Measurements from ENCODE around the gene ARHGEF16.

ARHGEF16 gene

GRCh38 chr1:3522112-3522511 lies 67.6 kb downstream of the ARHGEF16 start:
- no peak for DNase-seq (ENCODE audit: low read depth)
- TF ChIP-seq CTCF (IDR thresholded peaks at IDR 0.05; ENCODE audit: insufficient read depth, low read depth, low read length, missing control alignments), result no peak
- H3K4me3 ChIP-seq (ENCODE audit: low read depth, low read length), result no peak overlapping the region

- TF ChIP-seq CTCF (IDR thresholded peaks at IDR 0.05; ENCODE audit: insufficient read depth, low read depth, low read length, missing control alignments), result no peak
- DNase-seq (ENCODE audit: low read depth), result no peak
- H3K4me3 ChIP-seq (ENCODE audit: low read depth, low read length), result no peak overlapping the region
These were observed 68.2 kb downstream of the ARHGEF16 start for GRCh38 chr1:3522564-3523265.

- no peak overlapping the region for H3K4me3 ChIP-seq (ENCODE audit: low read depth, low read length)
- TF ChIP-seq CTCF (IDR thresholded peaks at IDR 0.05; ENCODE audit: insufficient read depth, low read depth, low read length, missing control alignments), result no peak
- no peak for DNase-seq (ENCODE audit: low read depth)
These were observed 69.5 kb downstream of the ARHGEF16 start for GRCh38 chr1:3523980-3524379.

- H3K4me3 ChIP-seq (ENCODE audit: low read depth, low read length), result no peak overlapping the region
- DNase-seq (ENCODE audit: low read depth), result no peak
- TF ChIP-seq CTCF (IDR thresholded peaks at IDR 0.05; ENCODE audit: insufficient read depth, low read depth, low read length, missing control alignments), result no peak
These were observed 70.2 kb downstream of the ARHGEF16 start for GRCh38 chr1:3524556-3525203.

- no peak overlapping the region for H3K4me3 ChIP-seq (ENCODE audit: low read depth, low read length)
- no peak for DNase-seq (ENCODE audit: low read depth)
- TF ChIP-seq CTCF (IDR thresholded peaks at IDR 0.05; ENCODE audit: insufficient read depth, low read depth, low read length, missing control alignments), result no peak
These were observed 71.4 kb downstream of the ARHGEF16 start for GRCh38 chr1:3525551-3526482.

- no peak for DNase-seq (ENCODE audit: low read depth)
- no peak overlapping the region for H3K4me3 ChIP-seq (ENCODE audit: low read depth, low read length)
- no peak for TF ChIP-seq CTCF (IDR thresholded peaks at IDR 0.05; ENCODE audit: insufficient read depth, low read depth, low read length, missing control alignments)
These were observed 73.3 kb downstream of the ARHGEF16 start for GRCh38 chr1:3527774-3528173.
